Retinal pigment epithelial cell (primary cell): ENCODE measurements around the gene CCAR1.
"Not testable (repeated sequence)": the region's sequence is repeated elsewhere in the genome, so short reads cannot be mapped to it uniquely, and the experiment has no call there.

Experiments used
- DNase-seq: peaks from one replicate; pipeline ENCODE4 v3.0.0-alpha.2; 2010; ENCODE audit warnings: low read depth
- H3K4me3 ChIP-seq: 2 replicates; pipeline ENCODE4 v1.5.1; 2011; ENCODE audit warnings: mild to moderate bottlenecking, low read length, control low read depth, moderate library complexity
- TF ChIP-seq, protein P1 (sequence below): conservative IDR thresholded peaks from 2 replicates; pipeline ENCODE4 v1.5.1; 2011; ENCODE audit warnings: low read depth, low read length, control low read depth, inconsistent platforms

CCAR1 gene

GRCh38 chr10:68837626-68838322 is 116.7 kb downstream of the CCAR1 start:
- TF ChIP-seq, protein P1, sequence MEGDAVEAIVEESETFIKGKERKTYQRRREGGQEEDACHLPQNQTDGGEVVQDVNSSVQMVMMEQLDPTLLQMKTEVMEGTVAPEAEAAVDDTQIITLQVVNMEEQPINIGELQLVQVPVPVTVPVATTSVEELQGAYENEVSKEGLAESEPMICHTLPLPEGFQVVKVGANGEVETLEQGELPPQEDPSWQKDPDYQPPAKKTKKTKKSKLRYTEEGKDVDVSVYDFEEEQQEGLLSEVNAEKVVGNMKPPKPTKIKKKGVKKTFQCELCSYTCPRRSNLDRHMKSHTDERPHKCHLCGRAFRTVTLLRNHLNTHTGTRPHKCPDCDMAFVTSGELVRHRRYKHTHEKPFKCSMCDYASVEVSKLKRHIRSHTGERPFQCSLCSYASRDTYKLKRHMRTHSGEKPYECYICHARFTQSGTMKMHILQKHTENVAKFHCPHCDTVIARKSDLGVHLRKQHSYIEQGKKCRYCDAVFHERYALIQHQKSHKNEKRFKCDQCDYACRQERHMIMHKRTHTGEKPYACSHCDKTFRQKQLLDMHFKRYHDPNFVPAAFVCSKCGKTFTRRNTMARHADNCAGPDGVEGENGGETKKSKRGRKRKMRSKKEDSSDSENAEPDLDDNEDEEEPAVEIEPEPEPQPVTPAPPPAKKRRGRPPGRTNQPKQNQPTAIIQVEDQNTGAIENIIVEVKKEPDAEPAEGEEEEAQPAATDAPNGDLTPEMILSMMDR, result no peak
- DNase-seq, result no peak
- H3K4me3 ChIP-seq, result no peak overlapping the region

DNA sequence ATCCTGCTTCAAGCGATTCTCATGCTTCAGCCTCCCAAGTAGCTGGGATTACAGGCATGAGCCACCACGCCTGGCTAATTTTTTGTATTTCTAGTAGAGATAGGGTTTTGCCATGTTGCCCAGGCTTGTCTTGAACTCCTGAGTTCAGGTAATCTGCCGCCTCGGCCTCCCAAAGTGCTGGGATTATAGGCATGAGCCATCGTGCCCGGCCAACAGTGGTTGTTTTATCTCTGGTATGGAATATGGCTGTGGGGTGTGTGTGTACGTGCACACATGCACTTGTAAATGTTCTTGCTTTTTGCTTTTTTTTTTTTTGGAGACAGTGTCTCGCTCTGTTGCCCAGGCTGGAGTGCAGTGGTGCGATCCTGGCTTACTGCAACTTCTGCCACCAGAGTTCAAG is 119.6 kb downstream of the CCAR1 start:
- not testable (repeated sequence) for H3K4me3 ChIP-seq

More for the DNA sequence above, 119.6 kb downstream of the CCAR1 start:
- DNase-seq, result not testable (repeated sequence)
